H9 (cell line): ENCODE data around the gene ACO1. TPM values are rescaled to one million over a fixed set of nuclear protein-coding genes. Genes with fewer than 3 reads are reported as not detected.

ENCODE experiments used
- DNase-seq: peaks from one replicate; pipeline ENCODE4 v3.0.0-alpha.2; 2017
- H2AFZ ChIP-seq: one replicate; pipeline ENCODE4 v1.6.1; 2013; ENCODE audit warnings: mild to moderate bottlenecking, low read length, control low read depth, moderate library complexity
- H2AK5ac ChIP-seq: 2 replicates; pipeline ENCODE4 v1.6.1; 2013; ENCODE audit warnings: low read length, control low read depth, mixed read lengths; ENCODE audit not compliant: insufficient read length
- H2BK120ac ChIP-seq: one replicate; pipeline ENCODE4 v1.6.1; 2013; ENCODE audit warnings: low read depth, mild to moderate bottlenecking, low read length, control low read depth, inconsistent platforms; ENCODE audit not compliant: poor library complexity, severe bottlenecking
- H2BK12ac ChIP-seq: 2 replicates; pipeline ENCODE4 v1.6.1; 2013; ENCODE audit warnings: low read length, control low read depth, mixed read lengths, low read depth; ENCODE audit not compliant: insufficient read length
- H2BK15ac ChIP-seq: 2 replicates; pipeline ENCODE4 v1.6.1; 2013; ENCODE audit warnings: low read depth, low read length, control low read depth
- H2BK20ac ChIP-seq: one replicate; pipeline ENCODE4 v1.6.1; 2013; ENCODE audit warnings: low read depth, mild to moderate bottlenecking, low read length, control low read depth, inconsistent platforms; ENCODE audit not compliant: poor library complexity, severe bottlenecking
- H2BK5ac ChIP-seq: 2 replicates; pipeline ENCODE4 v1.6.1; 2013; ENCODE audit warnings: low read length, control low read depth, mixed read lengths; ENCODE audit not compliant: insufficient read length
- H3K14ac ChIP-seq: 2 replicates; pipeline ENCODE4 v1.6.1; 2013; ENCODE audit warnings: low read length, control low read depth; ENCODE audit not compliant: insufficient read depth
- H3K18ac ChIP-seq: 2 replicates; pipeline ENCODE4 v1.6.1; 2013; ENCODE audit warnings: low read depth, mild to moderate bottlenecking, mixed read lengths, low read length, control low read depth; ENCODE audit not compliant: insufficient read length
- H3K23ac ChIP-seq: 2 replicates; pipeline ENCODE4 v1.6.1; 2013; ENCODE audit warnings: low read length, control low read depth, mixed read lengths, low read depth; ENCODE audit not compliant: insufficient read length
- H3K23me2 ChIP-seq: 2 replicates; pipeline ENCODE4 v1.6.1; 2013; ENCODE audit warnings: low read depth, mild to moderate bottlenecking, mixed read lengths, low read length, control low read depth; ENCODE audit not compliant: insufficient read length, poor library complexity, severe bottlenecking
- H3K27ac ChIP-seq: 2 replicates; pipeline ENCODE4 v1.5.1; 2013; ENCODE audit warnings: low read length, control low read depth, mixed read lengths, low read depth; ENCODE audit not compliant: insufficient read length
- H3K27me3 ChIP-seq: 2 replicates; pipeline ENCODE4 v1.6.1; 2013; ENCODE audit warnings: low read length, control low read depth, inconsistent platforms; ENCODE audit not compliant: insufficient read depth
- H3K4ac ChIP-seq: 2 replicates; pipeline ENCODE4 v1.6.1; 2013; ENCODE audit warnings: low read depth, mild to moderate bottlenecking, control low read depth, inconsistent platforms, low read length, moderate library complexity
- H3K4me1 ChIP-seq: 2 replicates; pipeline ENCODE4 v1.6.1; 2013; ENCODE audit warnings: low read length, control low read depth, inconsistent platforms; ENCODE audit not compliant: insufficient read depth
- H3K4me2 ChIP-seq: 2 replicates; pipeline ENCODE4 v1.6.1; 2013; ENCODE audit warnings: low read length, control low read depth, mixed read lengths; ENCODE audit not compliant: insufficient read length, insufficient read depth
- H3K56ac ChIP-seq: 2 replicates; pipeline ENCODE4 v1.6.1; 2013; ENCODE audit warnings: low read depth, mild to moderate bottlenecking, mixed read lengths, low read length, control low read depth; ENCODE audit not compliant: insufficient read length
- H3K79me1 ChIP-seq: 2 replicates; pipeline ENCODE4 v1.6.1; 2013; ENCODE audit warnings: low read depth, mild to moderate bottlenecking, moderate library complexity, low read length, control low read depth, inconsistent platforms; ENCODE audit not compliant: insufficient read depth, poor library complexity, severe bottlenecking
- H3K79me2 ChIP-seq: 2 replicates; pipeline ENCODE4 v1.6.1; 2013; ENCODE audit warnings: low read length, control low read depth, inconsistent platforms; ENCODE audit not compliant: insufficient read depth
- H3K9ac ChIP-seq: 2 replicates; pipeline ENCODE4 v1.6.1; 2013; ENCODE audit warnings: low read length, control low read depth, mixed read lengths; ENCODE audit not compliant: insufficient read length; ENCODE audit errors: extremely low read depth
- H3K9me3 ChIP-seq: one replicate; pipeline ENCODE4 v1.6.1; 2013; ENCODE audit warnings: low read depth, low read length, inconsistent platforms; ENCODE audit not compliant: control insufficient read depth
- H3T11ph ChIP-seq: one replicate; pipeline ENCODE4 v1.6.1; 2013; ENCODE audit warnings: mild to moderate bottlenecking, low read length, control low read depth, inconsistent platforms
- H4K20me1 ChIP-seq: one replicate; pipeline ENCODE4 v1.6.1; 2013; ENCODE audit not compliant: control insufficient read depth, insufficient read length, insufficient read depth
- H4K5ac ChIP-seq: 2 replicates; pipeline ENCODE4 v1.6.1; 2013; ENCODE audit warnings: low read depth, mild to moderate bottlenecking, mixed read lengths, low read length, control low read depth; ENCODE audit not compliant: insufficient read length
- H4K8ac ChIP-seq: replicated peaks from 2 replicates; pipeline ENCODE4 v1.6.1; 2013; ENCODE audit warnings: low read length, control low read depth, mixed read lengths, low read depth; ENCODE audit not compliant: insufficient read length
- H4K91ac ChIP-seq: 2 replicates; pipeline ENCODE4 v1.6.1; 2013; ENCODE audit warnings: low read depth, mild to moderate bottlenecking, moderate library complexity, mixed read lengths, low read length, control low read depth; ENCODE audit not compliant: insufficient read length
- H3K27ac Mint-ChIP-seq, 3 experiments: 2 replicates in 2 of 3; 3 replicates in 1 of 3; pipeline ENCODE4 v1.8.0; 2020 to 2021; ENCODE audit warnings: mixed read lengths in 3 of 3, mild to moderate bottlenecking in 1 of 3, moderate library complexity in 1 of 3
- H3K27me3 Mint-ChIP-seq: 2 replicates; pipeline ENCODE4 v1.8.0; 2021; ENCODE audit warnings: low read depth, mild to moderate bottlenecking, moderate library complexity, mixed read lengths
- H3K36me3 Mint-ChIP-seq, 3 experiments: 2 replicates in 2 of 3; 3 replicates in 1 of 3; pipeline ENCODE4 v1.8.0; 2020 to 2021; ENCODE audit warnings: low read depth in 3 of 3, mixed read lengths in 3 of 3; ENCODE audit not compliant: insufficient read depth in 1 of 3
- H3K4me1 Mint-ChIP-seq, 2 experiments: 2 replicates each; pipeline ENCODE4 v1.8.0; 2020; ENCODE audit warnings: mixed read lengths in 2 of 2
- H3K4me3 Mint-ChIP-seq, 2 experiments: 2 replicates in 1 of 2; 3 replicates in 1 of 2; pipeline ENCODE4 v1.8.0; 2020 to 2021; ENCODE audit warnings: mild to moderate bottlenecking in 2 of 2, mixed read lengths in 2 of 2, moderate library complexity in 1 of 2
- H3K9me3 Mint-ChIP-seq, 2 experiments: 2 replicates in 1 of 2; 3 replicates in 1 of 2; pipeline ENCODE4 v1.8.0; 2020; ENCODE audit warnings: mild to moderate bottlenecking in 2 of 2, mixed read lengths in 2 of 2, moderate library complexity in 1 of 2
- CTCF ChIP-seq: fragments of 200-600 bp; sonication (generic); conservative IDR thresholded peaks from 3 replicates; pipeline ENCODE4 v1.8.0; 2021; ENCODE audit warnings: antibody characterized with exemption, mild to moderate bottlenecking
- WGBS: extraction: QIAGEN DNeasy Blood & Tissue Kit; methylation state at CpG from one replicate; pipeline ENCODE4 v1.1.7; 2013; ENCODE audit warnings: missing lambda C conversion rate, low lambda C conversion rate, mixed read lengths; ENCODE audit not compliant: insufficient read length; ENCODE audit errors: extremely low coverage; 5-methylcytosine and 5-hydroxymethylcytosine counted together
- total RNA-seq: library from RNA; stranded (reverse); gene quantifications from 2 replicates; pipeline ENCODE4 v1.2.1, GENCODE V29; 2021

The ACO1 gene
- total RNA-seq, 1 experiment from 2014 or later = 44.5 TPM

DNA sequence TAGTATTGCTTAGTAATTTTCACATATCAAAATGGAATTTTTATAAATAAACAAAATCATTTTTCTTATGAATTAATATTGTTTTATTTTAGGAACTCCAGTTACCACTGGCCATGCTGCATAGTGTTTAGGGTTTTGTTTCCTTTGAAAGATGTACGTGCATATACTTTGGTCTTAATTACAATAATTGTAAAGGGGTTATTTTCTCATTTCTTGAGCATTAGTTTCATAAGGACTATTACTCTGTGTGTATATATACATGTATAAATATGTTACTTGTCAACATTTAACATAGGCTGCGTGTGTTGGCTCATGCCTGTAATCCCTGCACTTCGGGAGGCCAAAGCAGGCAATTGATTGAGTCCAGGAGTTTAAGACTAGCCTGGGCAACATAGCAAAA is 21.6 kb downstream of the ACO1 start:
- Histone ChIP-seq H3K23me2 (no peaks in the 10 kb centered on the region), H3K79me1 (peaks cover 2% of the 10 kb centered on the region), H3K27me3 (peaks cover 1% of the 10 kb centered on the region; the same call in 1 of the 2 replicates), H3K27ac (no peak overlapping the region), H3K9me3 (no peaks in the 10 kb centered on the region), H2BK120ac (no peak overlapping the region), H3K4me2 (no peak overlapping the region), H2AK5ac (no peak overlapping the region), H3K79me2 (peaks cover 2% of the 10 kb centered on the region; the same call in 1 of the 2 replicates), H3K9ac (no peak overlapping the region), H3K4ac (no peak overlapping the region), H2BK20ac (no peak overlapping the region), H3T11ph (no peak overlapping the region), H3K18ac (no peak overlapping the region), H3K14ac (no peak overlapping the region), H4K8ac (no peak overlapping the region), H3K4me1 (no peaks in the 10 kb centered on the region), H2AFZ (no peak overlapping the region), H2BK12ac (no peak overlapping the region), H3K23ac (no peak overlapping the region), H4K5ac (no peak overlapping the region), H4K91ac (no peak overlapping the region), H2BK5ac (no peak overlapping the region), H2BK15ac (no peak overlapping the region), H3K56ac (no peak overlapping the region), H4K20me1 (no peaks in the 10 kb centered on the region)
- DNase-seq = no peak
- Mint-ChIP-seq H3K4me3 (no peak overlapping the region), H3K9me3 (no peaks in the 10 kb centered on the region), H3K27ac (no peak overlapping the region), H3K27me3 (no peaks in the 10 kb centered on the region), H3K36me3 (peaks cover 17 to 49% (median 28%) of the 10 kb centered on the region in 3 experiments; a peak in 6 of 7 replicates), H3K4me1 (peaks cover 3 to 4% of the 10 kb centered on the region in 2 experiments; a peak in 2 of 4 replicates)
- no CpG with 5 or more reads among the region's 3 CpGs for WGBS
- no peak for TF ChIP-seq CTCF
